Endothelial cell of umbilical vein (primary cell): ENCODE data around the gene STAG1. TPM values are rescaled to one million over a fixed set of nuclear protein-coding genes. Genes with fewer than 3 reads are reported as not detected.

Source experiments
- BruUV-seq: library from RNA; stranded (reverse); fragments of 400-500 nt; replicated peaks from 2 replicates; lab custom pipeline; 2021; lab: Mats Ljungman, UMichigan
- CTCF ChIA-PET: fragments of 300-600, 350-600 bp; sonication (Branson Sonifier 250); formaldehyde crosslinking; loops from one replicate; lab custom pipeline; 2021; ENCODE audit warnings: antibody characterized with exemption, inconsistent platforms; lab: Charles Lee
- POLR2A ChIA-PET: fragments of 300-600, 350-600 bp; sonication (Branson Sonifier 250); formaldehyde crosslinking; loops from one replicate; lab custom pipeline; 2021; ENCODE audit warnings: antibody characterized with exemption, inconsistent platforms; lab: Charles Lee
- DNase-seq: peaks from one replicate; pipeline ENCODE4 v3.0.0-alpha.2; 2011; ENCODE audit warnings: low read depth, low spot score
- FAIRE-seq: peaks from 2 replicates; lab custom pipeline; 2011; peaks lifted over from hg19 to GRCh38; lab: Jason Lieb, UNC
- H2AFZ ChIP-seq: 2 replicates; pipeline ENCODE4 v1.6.0; 2012; ENCODE audit warnings: low read depth, low read length, control low read depth, inconsistent platforms
- H3K27ac ChIP-seq: 2 replicates; pipeline ENCODE4 v1.5.1; 2011; ENCODE audit warnings: low read depth, mild to moderate bottlenecking, control low read depth, low read length, moderate library complexity; ENCODE audit not compliant: insufficient read depth
- H3K27me3 ChIP-seq, 2 experiments: 2 replicates each; pipeline versions ENCODE4 v1.6.0 to v1.6.1; 2011; ENCODE audit warnings: low read length in 2 of 2, mixed read lengths in 1 of 2; ENCODE audit not compliant: control insufficient read depth in 2 of 2, insufficient read depth in 2 of 2
- H3K36me3 ChIP-seq, 2 experiments: 2 replicates in 1 of 2; 3 replicates in 1 of 2; pipeline ENCODE4 v1.5.1; 2011; ENCODE audit warnings: low read length in 2 of 2, mild to moderate bottlenecking in 1 of 2, moderate library complexity in 1 of 2; ENCODE audit not compliant: control insufficient read depth in 2 of 2, insufficient read depth in 2 of 2; ENCODE audit errors: extremely low read depth in 1 of 2
- H3K4me1 ChIP-seq: 3 replicates; pipeline ENCODE4 v1.5.1; 2011; ENCODE audit warnings: mild to moderate bottlenecking, low read length; ENCODE audit not compliant: control insufficient read depth, insufficient read depth; ENCODE audit errors: extremely low read depth
- H3K4me2 ChIP-seq: 2 replicates; pipeline ENCODE4 v1.6.1; 2011; ENCODE audit warnings: low read length, control low read depth, mixed read lengths; ENCODE audit not compliant: insufficient read depth
- H3K4me3 ChIP-seq, 3 experiments: fragments of 200-600 bp in 1 of 3; sonication (generic), shearing (Covaris generic) in 1 of 3; replicated peaks in 1 of 3; 2 replicates each; pipeline ENCODE4 v1.5.1; 2011 to 2016; ENCODE audit warnings: control low read depth in 3 of 3, low read length in 3 of 3, mild to moderate bottlenecking in 2 of 3, inconsistent platforms in 1 of 3, low read depth in 1 of 3, moderate library complexity in 1 of 3; ENCODE audit not compliant: insufficient read depth in 1 of 3
- H3K79me2 ChIP-seq: 2 replicates; pipeline ENCODE4 v1.6.0; 2012; ENCODE audit warnings: low read length, inconsistent platforms; ENCODE audit not compliant: control insufficient read depth, insufficient read depth
- H3K9ac ChIP-seq: replicated peaks from 2 replicates; pipeline ENCODE3; 2011; ENCODE audit warnings: low read length, control low read depth; ENCODE audit not compliant: insufficient read depth; ENCODE audit errors: extremely low read depth
- H3K9me1 ChIP-seq: replicated peaks from 3 replicates; pipeline ENCODE4 v1.6.0; 2011; ENCODE audit warnings: mild to moderate bottlenecking, low read length; ENCODE audit not compliant: control insufficient read depth, insufficient read depth; ENCODE audit errors: extremely low read depth
- H3K9me3 ChIP-seq: replicated peaks from 2 replicates; pipeline ENCODE4 v1.5.1; 2012; ENCODE audit warnings: low read length, inconsistent platforms; ENCODE audit not compliant: control insufficient read depth, insufficient read depth
- H4K20me1 ChIP-seq: replicated peaks from 2 replicates; pipeline ENCODE3; 2011; ENCODE audit warnings: mild to moderate bottlenecking, low read length; ENCODE audit not compliant: control insufficient read depth, insufficient read depth; ENCODE audit errors: extremely low read depth
- CTCF ChIP-seq, 2 donors: IDR thresholded peaks; 1 replicate in 1 of 2; 2 replicates in 1 of 2; pipeline ENCODE4 v1.5.1; 2011; ENCODE audit warnings: low read length in 2 of 2, mild to moderate bottlenecking in 2 of 2, moderate library complexity in 2 of 2, control low read depth in 1 of 2, inconsistent platforms in 1 of 2, low read depth in 1 of 2; ENCODE audit not compliant: insufficient read depth in 1 of 2; ENCODE audit errors: extremely low read depth in 1 of 2
- EZH2 ChIP-seq: IDR thresholded peaks from 2 replicates; pipeline ENCODE4 v1.6.1; 2012; ENCODE audit warnings: borderline replicate concordance, low read depth, mild to moderate bottlenecking, moderate library complexity, low read length, inconsistent platforms; ENCODE audit not compliant: severe bottlenecking
- FOS ChIP-seq: IDR thresholded peaks from 2 replicates; pipeline ENCODE4 v1.6.1; 2011; ENCODE audit warnings: mild to moderate bottlenecking, low read length, moderate library complexity, borderline replicate concordance; ENCODE audit not compliant: insufficient read depth
- GATA2 ChIP-seq: IDR thresholded peaks from 2 replicates; pipeline ENCODE4 v1.7.0; 2011; ENCODE audit warnings: low read depth, mild to moderate bottlenecking, moderate library complexity, mixed read lengths, low read length; ENCODE audit not compliant: insufficient read length, insufficient read depth
- JUN ChIP-seq: IDR thresholded peaks from 2 replicates; pipeline ENCODE4 v1.6.1; 2011; ENCODE audit warnings: borderline replicate concordance, low read depth; ENCODE audit not compliant: insufficient read length, insufficient read depth
- MAX ChIP-seq: IDR thresholded peaks from 2 replicates; pipeline ENCODE4 v1.6.1; 2011; ENCODE audit not compliant: insufficient read depth, insufficient read length
- MYC ChIP-seq: IDR thresholded peaks from one replicate; pipeline ENCODE4 v1.6.1; 2011; ENCODE audit warnings: mild to moderate bottlenecking, low read depth, low read length
- POLR2A ChIP-seq: IDR thresholded peaks from 2 replicates; pipeline ENCODE4 v1.6.1; 2012; ENCODE audit warnings: low read depth, mild to moderate bottlenecking, control low read depth, low read length
- POLR2AphosphoS5 ChIP-seq: IDR thresholded peaks from 2 replicates; pipeline ENCODE4 v1.6.1; 2012; ENCODE audit warnings: low read depth, mild to moderate bottlenecking, control low read depth, low read length, moderate library complexity; ENCODE audit not compliant: insufficient read depth
- dilution Hi-C: fragments of 300-500 bp; cut with MboI; formaldehyde crosslinking; loops from one replicate; pipeline ENCODE4 v1.15.0; 2019; ENCODE audit warnings: low sequenced_read_pairs; ENCODE audit not compliant: extremely low pct_ligation_motif_present
- intact Hi-C: fragments of 100-400 bp; cut with micrococcal nuclease; formaldehyde crosslinking; loops from one replicate; pipeline ENCODE4 v1.10.0; 2022
- polyA plus RNA-seq, 4 experiments: library from polyadenylated mRNA; depleted of rRNA in 3 of 4; stranded (reverse) in 3 of 4; unstranded in 1 of 4; fragments of >200 nt; gene quantifications; 2 replicates each; pipeline versions ENCODE4 v1.2.1 to v1.2.3, GENCODE V29; 2011 to 2012; ENCODE audit warnings: missing spikeins in 1 of 4
- total RNA-seq: library from RNA; stranded (reverse); gene quantifications from 2 replicates; pipeline ENCODE4 v1.2.3, GENCODE V29; 2021

Gene STAG1
- total and polyA plus RNA-seq, 2 donors (not counting 3 experiments of a cell fraction or from before 2014, with no cell fraction given), result 7.4 to 42.1 TPM

DNA sequence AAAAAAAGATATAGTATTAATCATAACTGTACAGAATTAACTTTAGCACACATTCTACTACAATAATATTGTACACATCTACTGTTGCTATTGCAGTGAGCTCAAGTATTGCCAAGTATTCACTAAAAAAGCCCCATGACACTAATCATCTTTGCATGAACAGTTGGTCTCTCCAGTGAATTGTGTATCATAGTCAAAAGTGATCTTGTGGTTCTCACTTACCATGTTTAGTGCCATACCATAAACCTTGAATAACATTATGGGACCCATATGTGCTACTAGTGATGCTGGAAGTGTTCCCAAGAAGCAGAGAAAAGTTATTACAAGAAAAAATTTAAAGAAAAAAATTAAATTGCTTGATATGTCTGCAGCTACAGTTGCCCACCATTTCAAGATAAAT, 324.9 kb downstream of the STAG1 start:
- ChIA-PET POLR2A (no interaction called here), CTCF (interaction anchor here (0.7 to 1.6 kb wide), 2 partner anchors 10 to 76 kb away, joined by 3 to 4 read pairs; no protein-coding TSS in a partner anchor)
- TF ChIP-seq JUN (no peak), CTCF (IDR thresholded peaks at IDR 0.05; ENCODE audit: extremely low read depth in 1 of 2, insufficient read depth in 1 of 2, low read depth in 1 of 2, low read length in 2 of 2) (no peak)
- Histone ChIP-seq H3K79me2 (no peaks in the 10 kb centered on the region), H3K4me1 (no peaks in the 10 kb centered on the region), H3K36me3 (no peaks in the 10 kb centered on the region), H3K4me2 (no peak overlapping the region), H3K4me3 (no peak overlapping the region), H4K20me1 (no peaks in the 10 kb centered on the region), H3K9me1 (no peaks in the 10 kb centered on the region), H2AFZ (no peak overlapping the region), H3K27me3 (no peaks in the 10 kb centered on the region), H3K27ac (no peak overlapping the region), H3K9ac (no peak overlapping the region), H3K9me3 (no peaks in the 10 kb centered on the region)
- intact Hi-C loops (no loop called here), dilution Hi-C loops (no loop called here)
- BruUV-seq, result no TSS peak
- DNase-seq (no peak), FAIRE-seq (no peak)

- no TSS peak for BruUV-seq
- no peaks in the 10 kb centered on the region for H3K27me3 ChIP-seq
- H3K9ac ChIP-seq, result no peak overlapping the region
- H3K4me3 ChIP-seq, result no peak overlapping the region
- H2AFZ ChIP-seq, result no peak overlapping the region
- no peaks in the 10 kb centered on the region for H3K9me3 ChIP-seq
- H3K36me3 ChIP-seq, result no peaks in the 10 kb centered on the region
- FAIRE-seq (no peak), DNase-seq (no peak)
- no peaks in the 10 kb centered on the region for H3K4me1 ChIP-seq
- ChIA-PET CTCF (interaction anchor here (1.2 kb wide), 1 partner anchor 338 kb away, joined by 3 read pairs; the partner anchor contains the start of gene STAG1), POLR2A (no interaction called here)
- dilution Hi-C loops (no loop called here), intact Hi-C loops (no loop called here)
- TF ChIP-seq POLR2A (no peak), GATA2 (no peak), JUN (no peak), EZH2 (no peak), POLR2AphosphoS5 (no peak), FOS (no peak), MAX (no peak), CTCF (IDR thresholded peaks at IDR 0.05; ENCODE audit: extremely low read depth in 1 of 2, insufficient read depth in 1 of 2, low read depth in 1 of 2, low read length in 2 of 2) (no peak), MYC (no peak)
- H4K20me1 ChIP-seq, result no peaks in the 10 kb centered on the region
- no peaks in the 10 kb centered on the region for H3K9me1 ChIP-seq
- H3K4me2 ChIP-seq, result no peak overlapping the region
- no peak overlapping the region for H3K27ac ChIP-seq
- no peaks in the 10 kb centered on the region for H3K79me2 ChIP-seq
Observed at GRCh38 chr3:136414476-136414875, 337.7 kb downstream of the STAG1 start.
